Karpas-422 (cell line): Measurements from ENCODE around the gene SASH1. TPM values are rescaled to one million over a fixed set of nuclear protein-coding genes. Genes with fewer than 3 reads are reported as not detected.

Experiments used
- DNase-seq: peaks from one replicate; pipeline ENCODE4 v3.0.0-alpha.2; 2015
- H2AFZ ChIP-seq: fragments of 200-600 bp; sonication (generic); 2 replicates; pipeline ENCODE4 v1.6.1; 2014; ENCODE audit warnings: antibody characterized with exemption, low read length, mixed read lengths
- H3K27ac ChIP-seq: fragments of 200-600 bp; sonication (generic); 2 replicates; pipeline ENCODE4 v1.5.1; 2014; ENCODE audit warnings: mild to moderate bottlenecking, low read length, moderate library complexity
- H3K27me3 ChIP-seq: fragments of 200-600 bp; sonication (generic); 2 replicates; pipeline ENCODE4 v1.6.1; 2014; ENCODE audit warnings: low read length, mixed read lengths
- H3K36me3 ChIP-seq: fragments of 200-600 bp; sonication (generic); 2 replicates; pipeline ENCODE4 v1.6.1; 2014; ENCODE audit warnings: low read length, mixed read lengths; ENCODE audit not compliant: insufficient read depth
- H3K4me1 ChIP-seq: fragments of 200-600 bp; sonication (generic); 2 replicates; pipeline ENCODE4 v1.6.1; 2014; ENCODE audit warnings: mild to moderate bottlenecking, low read length, mixed read lengths
- H3K4me2 ChIP-seq: fragments of 200-600 bp; sonication (generic); 2 replicates; pipeline ENCODE4 v1.6.1; 2014; ENCODE audit warnings: low read length, low read depth, mild to moderate bottlenecking; ENCODE audit not compliant: poor library complexity, severe bottlenecking
- H3K4me3 ChIP-seq: fragments of 200-600 bp; sonication (generic); 2 replicates; pipeline ENCODE4 v1.5.1; 2014; ENCODE audit warnings: mild to moderate bottlenecking, antibody characterized with exemption, low read length, mixed read lengths
- H3K79me2 ChIP-seq: fragments of 200-600 bp; sonication (generic); 2 replicates; pipeline ENCODE4 v1.6.1; 2014; ENCODE audit warnings: mild to moderate bottlenecking, low read length, mixed read lengths
- H3K9ac ChIP-seq: fragments of 200-600 bp; sonication (generic); 2 replicates; pipeline ENCODE4 v1.6.0; 2014; ENCODE audit warnings: low read length
- H3K9me2 ChIP-seq: fragments of 200-600 bp; sonication (generic), shearing (Covaris generic); replicated peaks from 2 replicates; pipeline ENCODE4 v1.6.0; 2014; ENCODE audit warnings: mild to moderate bottlenecking, low read length, moderate library complexity; ENCODE audit not compliant: insufficient read depth
- H3K9me3 ChIP-seq: fragments of 300-700, 200-600 bp; sonication (generic); 2 replicates; pipeline ENCODE4 v1.6.1; 2014; ENCODE audit warnings: low read length, mixed read lengths
- H4K20me1 ChIP-seq: fragments of 200-600 bp; sonication (generic); 2 replicates; pipeline ENCODE4 v1.6.1; 2014; ENCODE audit warnings: mild to moderate bottlenecking, antibody characterized with exemption, low read length, low read depth; ENCODE audit not compliant: insufficient read depth
- total RNA-seq: library from RNA; depleted of rRNA; stranded (reverse); fragments of >200 nt; shearing (Covaris generic); gene quantifications from 2 replicates; pipeline ENCODE4 v1.2.3, GENCODE V29; 2014; ENCODE audit warnings: low replicate concordance

Gene SASH1
- total RNA-seq, 1 experiment from 2014 or later, result 0.15 TPM

DNA sequence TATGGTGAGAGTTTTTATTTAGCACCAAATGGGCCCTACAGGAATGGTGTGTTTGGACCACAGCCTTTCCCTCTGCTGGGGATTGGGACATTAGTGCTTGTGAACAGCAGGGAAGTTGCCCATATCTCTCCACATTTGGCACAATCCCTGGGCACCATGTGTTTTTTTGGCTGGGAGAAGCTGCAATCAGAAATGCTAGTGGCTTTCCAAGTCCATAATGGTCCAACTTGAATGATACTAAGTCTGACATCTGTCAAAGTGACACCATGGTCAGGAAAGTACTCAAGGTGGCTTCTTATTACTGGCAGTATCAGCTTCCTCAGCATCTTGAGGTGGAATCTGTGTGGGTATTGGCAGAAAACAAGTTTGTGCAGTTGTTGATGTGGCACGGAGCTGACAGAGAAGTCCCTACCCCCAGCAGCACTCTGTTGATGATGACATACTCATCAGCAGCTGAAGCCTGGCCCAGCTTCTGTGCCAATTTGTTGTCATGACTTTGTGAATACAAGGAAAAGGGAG lies 53.0 kb downstream of the SASH1 start:
- H3K9me3 ChIP-seq, result no peaks in the 10 kb centered on the region
- H3K4me2 ChIP-seq, result no peak overlapping the region
- H3K79me2 ChIP-seq, result no peaks in the 10 kb centered on the region
- no peak overlapping the region for H3K4me3 ChIP-seq
- H3K9ac ChIP-seq, result no peak overlapping the region
- no peak overlapping the region for H3K27ac ChIP-seq
- H3K9me2 ChIP-seq, result no peaks in the 10 kb centered on the region
- H3K36me3 ChIP-seq, result no peaks in the 10 kb centered on the region
- no peak overlapping the region for H2AFZ ChIP-seq
- no peak for DNase-seq
- H3K4me1 ChIP-seq, result no peaks in the 10 kb centered on the region
- no peaks in the 10 kb centered on the region for H3K27me3 ChIP-seq
- H4K20me1 ChIP-seq, result no peaks in the 10 kb centered on the region

DNA sequence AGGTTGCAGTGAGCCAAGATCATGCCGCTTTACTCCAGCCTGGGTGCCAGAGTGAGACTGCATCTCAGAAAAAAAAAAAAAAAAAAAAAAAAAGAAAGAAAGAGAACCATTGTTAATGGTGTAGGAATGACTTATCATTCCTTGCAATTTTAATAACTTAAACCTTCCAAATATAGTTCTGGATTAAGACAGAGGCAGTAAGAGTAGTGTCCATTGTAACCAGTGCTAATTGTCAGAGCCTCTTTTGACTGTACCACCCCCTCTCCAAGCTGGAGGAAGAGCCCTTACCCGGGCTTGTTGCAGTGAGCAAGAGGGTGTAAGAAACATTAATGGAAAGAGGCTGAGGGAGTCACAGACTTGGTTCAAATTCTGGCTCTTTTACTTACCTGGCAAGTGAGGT lies 53.8 kb downstream of the SASH1 start:
- Histone ChIP-seq H3K9ac (no peak overlapping the region), H3K4me1 (no peaks in the 10 kb centered on the region), H3K9me2 (no peaks in the 10 kb centered on the region), H4K20me1 (no peaks in the 10 kb centered on the region), H3K36me3 (no peaks in the 10 kb centered on the region), H3K27ac (no peak overlapping the region), H3K79me2 (no peaks in the 10 kb centered on the region), H3K9me3 (no peaks in the 10 kb centered on the region), H3K4me2 (no peak overlapping the region), H2AFZ (no peak overlapping the region), H3K27me3 (no peaks in the 10 kb centered on the region), H3K4me3 (no peak overlapping the region)
- DNase-seq, result no peak

DNA sequence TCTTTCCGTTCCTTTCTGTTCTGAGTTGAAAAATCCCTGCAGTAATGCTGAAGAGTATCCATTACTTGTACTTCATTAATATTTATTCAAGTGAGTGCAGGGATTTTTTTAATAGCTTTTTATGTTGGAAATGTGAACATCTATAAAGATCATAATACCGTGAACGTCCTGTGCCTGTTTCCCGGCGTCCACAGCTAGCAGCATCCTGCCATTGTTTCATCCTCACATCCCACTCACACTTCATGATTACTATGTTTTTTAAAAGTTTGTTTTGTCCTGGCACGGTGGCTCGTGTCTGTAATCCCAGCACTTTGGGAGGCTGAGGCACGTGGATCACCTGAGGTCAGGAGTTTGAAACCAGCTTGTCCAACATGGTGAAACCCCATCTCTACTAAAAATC lies 54.3 kb downstream of the SASH1 start:
- H2AFZ ChIP-seq, result no peak overlapping the region
- no peaks in the 10 kb centered on the region for H3K9me3 ChIP-seq
- H3K4me3 ChIP-seq, result no peak overlapping the region
- no peak overlapping the region for H3K4me2 ChIP-seq
- no peak overlapping the region for H3K27ac ChIP-seq
- H3K79me2 ChIP-seq, result no peaks in the 10 kb centered on the region
- DNase-seq, result no peak
- no peaks in the 10 kb centered on the region for H4K20me1 ChIP-seq
- no peaks in the 10 kb centered on the region for H3K27me3 ChIP-seq
- no peaks in the 10 kb centered on the region for H3K36me3 ChIP-seq
- H3K9me2 ChIP-seq, result no peaks in the 10 kb centered on the region
- no peaks in the 10 kb centered on the region for H3K4me1 ChIP-seq
- no peak overlapping the region for H3K9ac ChIP-seq

DNA sequence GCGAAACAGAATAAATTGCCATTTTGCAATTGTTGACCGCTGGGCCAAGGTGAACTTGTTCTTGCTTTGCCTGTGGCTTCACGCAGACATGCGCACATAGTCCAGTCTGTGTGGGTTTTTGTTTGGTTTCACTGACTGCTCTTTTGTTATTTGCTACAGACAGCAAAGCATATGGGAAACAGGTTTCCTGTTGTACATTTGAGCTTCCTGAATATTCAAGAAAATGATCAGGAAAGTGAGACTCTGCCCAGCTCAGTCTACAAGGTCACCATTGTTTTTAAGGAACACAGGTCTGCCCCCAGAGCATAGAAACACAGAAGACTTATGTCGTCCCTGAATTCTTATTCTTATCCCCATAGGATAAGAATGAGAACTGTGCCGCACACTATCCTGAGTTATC lies 55.6 kb downstream of the SASH1 start:
- Histone ChIP-seq H3K36me3 (no peaks in the 10 kb centered on the region), H3K27me3 (no peaks in the 10 kb centered on the region), H3K9ac (no peak overlapping the region), H3K9me2 (no peaks in the 10 kb centered on the region), H2AFZ (no peak overlapping the region), H3K4me2 (no peak overlapping the region), H3K79me2 (no peaks in the 10 kb centered on the region), H3K4me1 (no peaks in the 10 kb centered on the region), H3K4me3 (no peak overlapping the region), H4K20me1 (no peaks in the 10 kb centered on the region), H3K9me3 (no peaks in the 10 kb centered on the region), H3K27ac (no peak overlapping the region)
- no peak for DNase-seq

DNA sequence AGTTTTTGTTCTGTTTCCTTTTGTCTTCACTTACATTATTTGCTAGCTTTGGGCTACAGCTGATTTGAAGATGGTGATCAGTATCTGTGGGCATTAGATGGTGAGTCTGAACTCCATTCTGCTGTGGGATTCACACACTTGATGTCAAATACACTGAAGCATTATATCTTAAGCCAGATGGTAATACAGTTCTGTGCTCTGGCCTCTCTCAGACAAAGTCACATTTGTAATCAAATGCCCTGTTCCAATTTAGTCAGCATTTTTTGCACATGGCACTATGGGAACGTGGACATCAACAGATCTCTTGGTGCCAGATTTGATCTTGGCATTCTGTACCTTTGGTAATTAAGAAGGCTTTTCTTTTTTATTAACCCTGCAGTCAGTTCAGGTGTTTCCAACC lies 56.0 kb downstream of the SASH1 start:
- Histone ChIP-seq H3K4me2 (no peak overlapping the region), H3K9me3 (no peaks in the 10 kb centered on the region), H3K27me3 (no peaks in the 10 kb centered on the region), H3K79me2 (no peaks in the 10 kb centered on the region), H3K27ac (no peak overlapping the region), H3K4me3 (no peak overlapping the region), H3K9me2 (no peaks in the 10 kb centered on the region), H3K9ac (no peak overlapping the region), H3K4me1 (no peaks in the 10 kb centered on the region), H4K20me1 (no peaks in the 10 kb centered on the region), H3K36me3 (no peaks in the 10 kb centered on the region), H2AFZ (no peak overlapping the region)
- no peak for DNase-seq

DNA sequence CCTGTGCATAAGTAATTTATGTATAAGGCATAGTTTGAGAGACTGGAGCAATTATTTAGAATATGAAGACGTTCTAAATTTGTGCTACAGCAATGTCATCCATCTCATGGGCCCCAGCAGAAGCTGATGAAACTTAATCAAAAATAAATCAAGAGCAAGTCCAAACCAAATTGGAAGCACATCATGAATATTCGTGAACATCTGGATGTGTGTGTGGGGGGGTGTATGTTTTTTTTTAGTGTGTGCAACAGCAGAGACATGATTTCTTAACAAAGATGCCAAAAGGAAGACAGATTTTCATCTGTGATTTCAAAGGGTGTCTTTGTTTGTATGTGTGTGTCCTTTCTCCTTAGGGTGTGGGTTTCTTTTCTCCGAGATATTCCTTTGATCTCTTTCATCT lies 58.9 kb downstream of the SASH1 start:
- Histone ChIP-seq H3K4me2 (no peak overlapping the region), H3K27me3 (no peaks in the 10 kb centered on the region), H3K4me1 (no peaks in the 10 kb centered on the region), H3K9me3 (no peaks in the 10 kb centered on the region), H3K27ac (no peak overlapping the region), H3K9me2 (no peaks in the 10 kb centered on the region), H3K36me3 (no peaks in the 10 kb centered on the region), H3K79me2 (no peaks in the 10 kb centered on the region), H4K20me1 (no peaks in the 10 kb centered on the region), H2AFZ (no peak overlapping the region), H3K9ac (no peak overlapping the region), H3K4me3 (no peak overlapping the region)
- no peak for DNase-seq

DNA sequence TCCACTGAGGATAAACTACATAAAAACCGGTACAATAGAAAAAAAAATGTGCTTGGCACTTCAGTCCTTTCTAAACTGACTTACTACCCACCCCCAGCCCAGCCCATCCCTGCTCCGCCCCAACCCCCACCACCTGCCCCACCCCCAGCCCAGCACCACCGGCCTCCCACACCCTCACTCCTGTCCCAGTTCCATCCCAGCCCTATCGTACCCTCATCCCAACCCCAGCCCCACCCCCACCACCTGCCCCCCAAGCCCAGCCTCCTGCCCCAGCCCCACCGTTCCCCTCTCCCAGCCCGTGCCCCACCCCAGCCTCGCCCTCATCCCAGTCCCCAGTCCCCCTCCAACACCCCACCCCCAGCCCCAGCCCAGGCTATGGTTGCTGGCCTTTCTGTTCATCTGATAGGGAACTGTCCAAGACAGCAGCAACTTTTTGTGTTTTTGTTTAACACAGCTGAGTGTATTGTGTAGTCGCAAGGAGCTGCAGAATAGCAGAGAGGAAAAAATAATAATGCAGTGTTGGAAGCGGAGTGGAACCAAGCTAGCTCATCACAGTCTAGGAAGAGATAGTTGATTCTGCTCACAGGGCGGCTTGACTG lies 61.9 kb downstream of the SASH1 start:
- H3K27me3 ChIP-seq, result no peaks in the 10 kb centered on the region
- no peak overlapping the region for H3K9ac ChIP-seq
- H3K4me1 ChIP-seq, result no peaks in the 10 kb centered on the region
- no peak overlapping the region for H3K27ac ChIP-seq
- no peaks in the 10 kb centered on the region for H4K20me1 ChIP-seq
- H3K4me3 ChIP-seq, result no peak overlapping the region
- H3K79me2 ChIP-seq, result no peaks in the 10 kb centered on the region
- DNase-seq, result no peak
- no peak overlapping the region for H2AFZ ChIP-seq
- H3K9me3 ChIP-seq, result no peaks in the 10 kb centered on the region
- H3K4me2 ChIP-seq, result no peak overlapping the region
- no peaks in the 10 kb centered on the region for H3K36me3 ChIP-seq
- no peaks in the 10 kb centered on the region for H3K9me2 ChIP-seq

DNA sequence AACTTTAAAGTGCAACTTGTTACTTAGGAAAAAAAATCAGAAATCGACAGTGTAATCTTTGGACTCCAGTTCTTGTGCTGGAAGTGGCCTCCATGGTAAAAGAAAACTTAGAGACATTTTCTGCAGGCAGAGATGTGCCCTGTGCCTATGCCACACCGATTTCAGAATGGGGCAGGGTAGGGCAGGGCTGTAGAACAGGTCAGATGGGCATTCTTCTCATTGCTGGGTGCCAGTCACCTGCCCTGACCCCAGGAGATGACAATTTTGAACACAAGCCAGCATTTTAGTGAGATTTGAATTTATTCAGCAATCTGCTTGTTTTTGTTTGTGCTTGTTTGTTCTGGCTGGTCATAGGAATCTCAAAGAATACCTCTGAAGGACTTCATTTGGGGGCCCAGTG lies 63.3 kb downstream of the SASH1 start:
- Histone ChIP-seq H3K4me1 (no peaks in the 10 kb centered on the region), H4K20me1 (no peaks in the 10 kb centered on the region), H3K9me3 (no peaks in the 10 kb centered on the region), H3K27me3 (no peaks in the 10 kb centered on the region), H3K36me3 (no peaks in the 10 kb centered on the region), H3K9ac (no peak overlapping the region), H3K9me2 (no peaks in the 10 kb centered on the region), H3K79me2 (no peaks in the 10 kb centered on the region), H2AFZ (no peak overlapping the region), H3K27ac (no peak overlapping the region), H3K4me3 (no peak overlapping the region), H3K4me2 (no peak overlapping the region)
- DNase-seq, result no peak
